HEK293 (cell line): ENCODE data around the gene APOBR.
"Not testable (repeated sequence)": the region's sequence is repeated elsewhere in the genome, so short reads cannot be mapped to it uniquely, and the experiment has no call there.

Experiments
- CTCF ChIA-PET: fragments of 350-600 bp; formaldehyde crosslinking; extraction: SDS; loops from one replicate; lab custom pipeline; 2021; ENCODE audit warnings: antibody characterized with exemption; lab: Yijun Ruan, JAX
- POLR2A ChIA-PET: fragments of 300-600 bp; formaldehyde crosslinking; extraction: SDS; loops from one replicate; lab custom pipeline; 2020; ENCODE audit warnings: antibody characterized with exemption, inconsistent platforms; lab: Yijun Ruan, JAX
- H3K27ac ChIP-seq: fragments of 200-500 bp; sonication (Bioruptor generic); 2 replicates; pipeline ENCODE4 v1.5.1; 2014; ENCODE audit warnings: low read depth, low read length, control low read depth, inconsistent platforms; ENCODE audit errors: extremely low read depth
- H3K36me3 ChIP-seq, 2 experiments: fragments of 200-500 bp in 1 of 2; sonication (Bioruptor generic) in 1 of 2; 1 replicate in 1 of 2; 2 replicates in 1 of 2; pipeline ENCODE4 v1.5.1; 2014 to 2017; ENCODE audit warnings: inconsistent platforms in 2 of 2, low read length in 2 of 2; ENCODE audit not compliant: control insufficient read depth in 2 of 2, insufficient read depth in 1 of 2
- H3K4me1 ChIP-seq: fragments of 200-500 bp; sonication (Bioruptor generic); 2 replicates; pipeline ENCODE4 v1.5.1; 2014; ENCODE audit warnings: mild to moderate bottlenecking, low read length, inconsistent platforms; ENCODE audit not compliant: control insufficient read depth, insufficient read depth
- H3K4me3 ChIP-seq: 2 replicates; pipeline ENCODE4 v1.5.1; 2011; ENCODE audit warnings: low read depth, mild to moderate bottlenecking, control low read depth, low read length, moderate library complexity
- H3K9me3 ChIP-seq: fragments of 200-500 bp; sonication (Bioruptor generic); 2 replicates; pipeline ENCODE4 v1.5.1; 2014; ENCODE audit warnings: low read depth, low read length, inconsistent platforms; ENCODE audit not compliant: control insufficient read depth, insufficient read depth
- AEBP2 ChIP-seq: fragments of 450-650 bp; formaldehyde crosslinking; IDR thresholded peaks from 2 replicates; pipeline ENCODE4 v1.5.1; 2016; ENCODE audit warnings: missing biosample characterization, missing genetic modification characterization, borderline replicate concordance
- GLIS1 ChIP-seq: fragments of 450-650 bp; formaldehyde crosslinking; IDR thresholded peaks from 2 replicates; pipeline ENCODE4 v1.5.1; 2016; ENCODE audit warnings: missing biosample characterization, missing genetic modification characterization
- SALL2 ChIP-seq: fragments of 450-650 bp; formaldehyde crosslinking; IDR thresholded peaks from 2 replicates; pipeline ENCODE4 v1.5.0; 2017; ENCODE audit warnings: missing biosample characterization, mild to moderate bottlenecking, missing genetic modification characterization, borderline replicate concordance
- SP2 ChIP-seq: fragments of 450-650 bp; formaldehyde crosslinking; IDR thresholded peaks from 2 replicates; pipeline ENCODE4 v1.5.1; 2016; ENCODE audit warnings: missing biosample characterization, missing genetic modification characterization
- SP7 ChIP-seq: fragments of 450-650 bp; formaldehyde crosslinking; IDR thresholded peaks from 2 replicates; pipeline ENCODE4 v1.5.1; 2016; ENCODE audit warnings: missing biosample characterization, missing genetic modification characterization
- WT1 ChIP-seq: fragments of 450-650 bp; formaldehyde crosslinking; IDR thresholded peaks from 2 replicates; pipeline ENCODE4 v1.5.1; 2016; ENCODE audit warnings: missing biosample characterization, missing genetic modification characterization
- ZBTB17 ChIP-seq: fragments of 450-650 bp; formaldehyde crosslinking; IDR thresholded peaks from 2 replicates; pipeline ENCODE4 v1.5.1; 2016; ENCODE audit warnings: missing biosample characterization, missing genetic modification characterization
- ZNF148 ChIP-seq: fragments of 450-650 bp; formaldehyde crosslinking; IDR thresholded peaks from 2 replicates; pipeline ENCODE4 v1.5.0; 2017; ENCODE audit warnings: missing biosample characterization, missing genetic modification characterization, borderline replicate concordance
- ZNF24 ChIP-seq: fragments of 450-650 bp; formaldehyde crosslinking; IDR thresholded peaks from 2 replicates; pipeline ENCODE4 v1.5.1; 2016; ENCODE audit warnings: missing biosample characterization, missing genetic modification characterization
- ZNF335 ChIP-seq: fragments of 450-650 bp; formaldehyde crosslinking; conservative IDR thresholded peaks from 2 replicates; pipeline ENCODE4 v1.5.1; 2016; ENCODE audit warnings: missing biosample characterization, missing genetic modification characterization
- ZNF350 ChIP-seq: fragments of 450-650 bp; formaldehyde crosslinking; IDR thresholded peaks from 2 replicates; pipeline ENCODE4 v1.5.0; 2017; ENCODE audit warnings: missing biosample characterization, mild to moderate bottlenecking, missing genetic modification characterization
- ZNF473 ChIP-seq: fragments of 450-650 bp; formaldehyde crosslinking; IDR thresholded peaks from 2 replicates; pipeline ENCODE4 v1.5.1; 2017; ENCODE audit warnings: missing biosample characterization, missing genetic modification characterization
- ZNF501 ChIP-seq: fragments of 450-650 bp; formaldehyde crosslinking; IDR thresholded peaks from 2 replicates; pipeline ENCODE4 v1.5.1; 2016; ENCODE audit warnings: missing biosample characterization, missing genetic modification characterization
- ZNF529 ChIP-seq: fragments of 450-650 bp; formaldehyde crosslinking; IDR thresholded peaks from 2 replicates; pipeline ENCODE4 v1.5.1; 2017; ENCODE audit warnings: missing genetic modification characterization, missing biosample characterization; ENCODE audit not compliant: insufficient replicate concordance
- ZNF560 ChIP-seq: fragments of 450-650 bp; formaldehyde crosslinking; IDR thresholded peaks from 2 replicates; pipeline ENCODE4 v1.5.1; 2017; ENCODE audit warnings: missing biosample characterization, missing genetic modification characterization, borderline replicate concordance
- ZNF596 ChIP-seq: fragments of 450-650 bp; IDR thresholded peaks from 2 replicates; pipeline ENCODE4 v1.5.0; 2018; ENCODE audit warnings: missing biosample characterization, mild to moderate bottlenecking, missing genetic modification characterization, moderate library complexity
- ZNF664 ChIP-seq: fragments of 450-650 bp; formaldehyde crosslinking; IDR thresholded peaks from 2 replicates; pipeline ENCODE4 v1.5.1; 2016; ENCODE audit warnings: missing biosample characterization, missing genetic modification characterization
- ZSCAN4 ChIP-seq: fragments of 450-650 bp; formaldehyde crosslinking; IDR thresholded peaks from 2 replicates; pipeline ENCODE4 v1.5.1; 2017; ENCODE audit warnings: missing biosample characterization, missing genetic modification characterization
- TF ChIP-seq, protein P1 (sequence below): fragments of 450-650 bp; formaldehyde crosslinking; IDR thresholded peaks from 2 replicates; pipeline ENCODE4 v1.5.1; 2016; ENCODE audit warnings: missing biosample characterization, missing genetic modification characterization
- TF ChIP-seq, protein P2 (sequence below): fragments of 450-650 bp; formaldehyde crosslinking; IDR thresholded peaks from 2 replicates; pipeline ENCODE4 v1.5.1; 2016; ENCODE audit warnings: missing biosample characterization, missing genetic modification characterization

The APOBR gene

GRCh38 chr16:28500476-28501180 is 6.2 kb downstream of the APOBR start:
- H3K4me3 ChIP-seq, H3K36me3 ChIP-seq, POLR2A ChIA-PET, H3K4me1 ChIP-seq, H3K27ac ChIP-seq, H3K9me3 ChIP-seq: not testable (repeated sequence)
- CTCF ChIA-PET: interaction anchor here (0.6 to 1.2 kb wide), 2 partner anchors 13 to 55 kb away, joined by 3 read pairs; no protein-coding TSS in a partner anchor
- TF ChIP-seq ZNF335 (tag by site-specific recombination): peak; percentile 30; the same call in 1 of the 2 replicates

- CTCF ChIA-PET: no interaction called here
- Histone ChIP-seq H3K27ac (no peak overlapping the region), H3K4me3 (no peak overlapping the region), H3K9me3 (no peaks in the 10 kb centered on the region), H3K36me3 (no peaks in the 10 kb centered on the region), H3K4me1 (no peaks in the 10 kb centered on the region)
- POLR2A ChIA-PET: no interaction called here
- TF ChIP-seq WT1 (tag by site-specific recombination) (no peak), ZNF501 (tag by site-specific recombination) (no peak), AEBP2 (tag by site-specific recombination) (no peak), GLIS1 (tag by site-specific recombination) (no peak), SALL2 (tag by site-specific recombination) (no peak), SP2 (tag by site-specific recombination) (no peak), ZSCAN4 (peak; percentile 20; the same call in 1 of the 2 replicates), ZBTB17 (tag by site-specific recombination) (no peak), ZNF529 (tag by site-specific recombination) (no peak), ZNF473 (tag by site-specific recombination) (no peak), ZNF350 (tag by site-specific recombination) (no peak), ZNF664 (tag by site-specific recombination) (no peak), SP7 (no peak), ZNF560 (tag by site-specific recombination) (no peak), ZNF148 (tag by site-specific recombination) (0 out of 2 replicates have a peak, but pooled peaks have one; percentile 11), ZNF596 (tag by site-specific recombination) (no peak), ZNF24 (no peak)
- TF ChIP-seq, protein P1, sequence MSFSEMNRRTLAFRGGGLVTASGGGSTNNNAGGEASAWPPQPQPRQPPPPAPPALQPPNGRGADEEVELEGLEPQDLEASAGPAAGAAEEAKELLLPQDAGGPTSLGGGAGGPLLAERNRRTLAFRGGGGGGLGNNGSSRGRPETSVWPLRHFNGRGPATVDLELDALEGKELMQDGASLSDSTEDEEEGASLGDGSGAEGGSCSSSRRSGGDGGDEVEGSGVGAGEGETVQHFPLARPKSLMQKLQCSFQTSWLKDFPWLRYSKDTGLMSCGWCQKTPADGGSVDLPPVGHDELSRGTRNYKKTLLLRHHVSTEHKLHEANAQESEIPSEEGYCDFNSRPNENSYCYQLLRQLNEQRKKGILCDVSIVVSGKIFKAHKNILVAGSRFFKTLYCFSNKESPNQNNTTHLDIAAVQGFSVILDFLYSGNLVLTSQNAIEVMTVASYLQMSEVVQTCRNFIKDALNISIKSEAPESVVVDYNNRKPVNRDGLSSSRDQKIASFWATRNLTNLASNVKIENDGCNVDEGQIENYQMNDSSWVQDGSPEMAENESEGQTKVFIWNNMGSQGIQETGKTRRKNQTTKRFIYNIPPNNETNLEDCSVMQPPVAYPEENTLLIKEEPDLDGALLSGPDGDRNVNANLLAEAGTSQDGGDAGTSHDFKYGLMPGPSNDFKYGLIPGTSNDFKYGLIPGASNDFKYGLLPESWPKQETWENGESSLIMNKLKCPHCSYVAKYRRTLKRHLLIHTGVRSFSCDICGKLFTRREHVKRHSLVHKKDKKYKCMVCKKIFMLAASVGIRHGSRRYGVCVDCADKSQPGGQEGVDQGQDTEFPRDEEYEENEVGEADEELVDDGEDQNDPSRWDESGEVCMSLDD (tag by site-specific recombination): no peak
- TF ChIP-seq, protein P2, sequence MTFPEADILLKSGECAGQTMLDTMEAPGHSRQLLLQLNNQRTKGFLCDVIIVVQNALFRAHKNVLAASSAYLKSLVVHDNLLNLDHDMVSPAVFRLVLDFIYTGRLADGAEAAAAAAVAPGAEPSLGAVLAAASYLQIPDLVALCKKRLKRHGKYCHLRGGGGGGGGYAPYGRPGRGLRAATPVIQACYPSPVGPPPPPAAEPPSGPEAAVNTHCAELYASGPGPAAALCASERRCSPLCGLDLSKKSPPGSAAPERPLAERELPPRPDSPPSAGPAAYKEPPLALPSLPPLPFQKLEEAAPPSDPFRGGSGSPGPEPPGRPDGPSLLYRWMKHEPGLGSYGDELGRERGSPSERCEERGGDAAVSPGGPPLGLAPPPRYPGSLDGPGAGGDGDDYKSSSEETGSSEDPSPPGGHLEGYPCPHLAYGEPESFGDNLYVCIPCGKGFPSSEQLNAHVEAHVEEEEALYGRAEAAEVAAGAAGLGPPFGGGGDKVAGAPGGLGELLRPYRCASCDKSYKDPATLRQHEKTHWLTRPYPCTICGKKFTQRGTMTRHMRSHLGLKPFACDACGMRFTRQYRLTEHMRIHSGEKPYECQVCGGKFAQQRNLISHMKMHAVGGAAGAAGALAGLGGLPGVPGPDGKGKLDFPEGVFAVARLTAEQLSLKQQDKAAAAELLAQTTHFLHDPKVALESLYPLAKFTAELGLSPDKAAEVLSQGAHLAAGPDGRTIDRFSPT (tag by site-specific recombination): no peak
These were observed 7.1 kb downstream of the APOBR start for GRCh38 chr16:28501258-28502232.
